SK-N-MC (cell line): ENCODE measurements around the gene PRMT5.

ENCODE experiments used
- DNase-seq: peaks from one replicate; pipeline ENCODE4 v3.0.0-alpha.2; 2011; ENCODE audit warnings: low read depth, low spot score
- H3K27ac ChIP-seq: fragments of 200-600 bp; sonication (generic); 2 replicates; pipeline ENCODE4 v1.5.1; 2016; ENCODE audit warnings: mixed run types
- H3K36me3 ChIP-seq: fragments of 200-600 bp; sonication (generic); 2 replicates; pipeline ENCODE4 v1.6.1; 2017; ENCODE audit warnings: antibody characterized with exemption, low read length, mixed read lengths; ENCODE audit not compliant: insufficient read depth
- H3K4me3 ChIP-seq: fragments of 200-600 bp; sonication (generic); 2 replicates; pipeline ENCODE4 v1.5.1; 2016
- H3K9ac ChIP-seq: fragments of 200-600 bp; sonication (generic); 2 replicates; pipeline ENCODE4 v1.8.0; 2017; ENCODE audit warnings: mixed run types, mixed read lengths; ENCODE audit not compliant: insufficient read length
- H3K9me3 ChIP-seq: fragments of 200-600 bp; sonication (generic); 2 replicates; pipeline ENCODE4 v1.6.1; 2017; ENCODE audit warnings: low read depth, mild to moderate bottlenecking, antibody characterized with exemption, low read length, moderate library complexity, mixed read lengths
- EZH2 ChIP-seq: fragments of 200-600 bp; sonication (generic); IDR thresholded peaks from one replicate; pipeline ENCODE4 v1.6.1; 2017; ENCODE audit warnings: antibody characterized with exemption
- FOXP2 ChIP-seq: optimal IDR thresholded peaks from 2 replicates; pipeline ENCODE3; 2011; ENCODE audit warnings: mild to moderate bottlenecking, moderate library complexity; ENCODE audit not compliant: insufficient read depth; ENCODE audit errors: extremely low read length, control extremely low read depth
- POLR2AphosphoS5 ChIP-seq: IDR thresholded peaks from 2 replicates; pipeline ENCODE4 v1.6.1; 2012; ENCODE audit warnings: mild to moderate bottlenecking, low read depth, low read length, borderline replicate concordance

PRMT5 gene

DNA sequence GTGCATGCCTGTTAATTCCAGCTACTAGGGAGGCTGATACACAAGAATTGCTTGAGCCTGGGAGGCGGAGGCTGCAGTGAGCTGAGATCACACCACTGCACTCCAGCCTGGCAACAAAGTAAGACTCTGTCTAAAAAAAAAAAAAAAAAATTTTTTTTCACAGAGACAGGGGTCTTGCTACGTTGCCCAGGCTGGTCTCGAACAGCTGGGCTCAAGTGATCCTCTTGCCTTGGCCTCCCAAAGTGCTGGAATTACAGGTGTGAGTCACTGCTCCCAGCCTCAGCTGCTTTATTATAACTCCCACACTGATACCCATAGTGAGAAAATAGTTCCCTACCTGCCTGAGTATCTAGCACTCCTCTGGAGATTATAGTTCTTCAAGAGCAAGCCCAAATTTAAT lies 16.5 kb upstream of the PRMT5 start:
- no peak for DNase-seq
- Histone ChIP-seq H3K9ac (no peak overlapping the region), H3K27ac (no peak overlapping the region), H3K36me3 (peaks cover 18% of the 10 kb centered on the region; the same call in 1 of the 2 replicates), H3K4me3 (no peak overlapping the region), H3K9me3 (no peaks in the 10 kb centered on the region)
- TF ChIP-seq EZH2 (no peak), POLR2AphosphoS5 (no peak), FOXP2 (no peak)

DNA sequence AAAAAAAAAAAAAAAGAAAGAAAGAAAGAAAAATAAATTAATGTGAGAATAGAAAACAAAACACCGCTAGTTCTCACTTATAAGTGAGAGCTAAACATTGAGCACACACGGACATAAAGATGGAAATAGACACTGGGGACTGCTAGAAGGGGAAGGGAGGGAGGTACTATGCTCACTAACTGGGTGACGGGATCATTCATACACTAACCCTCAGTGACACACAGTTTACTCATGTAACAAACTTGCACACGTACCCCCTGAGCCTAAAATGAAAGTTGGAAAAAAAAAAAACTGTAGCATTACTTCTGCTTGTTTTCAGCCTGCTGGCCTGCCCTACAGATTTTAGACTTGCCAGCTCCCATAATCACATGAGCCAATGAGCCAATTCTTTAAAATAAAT lies 10.5 kb upstream of the PRMT5 start:
- H3K36me3 ChIP-seq, result no peaks in the 10 kb centered on the region; the same call in 1 of the 2 replicates
- H3K9ac ChIP-seq, result no peak overlapping the region
- H3K9me3 ChIP-seq, result no peaks in the 10 kb centered on the region
- H3K4me3 ChIP-seq, result no peak overlapping the region
- DNase-seq, result no peak
- no peak overlapping the region for H3K27ac ChIP-seq
- TF ChIP-seq FOXP2 (no peak), EZH2 (no peak), POLR2AphosphoS5 (no peak)

DNA sequence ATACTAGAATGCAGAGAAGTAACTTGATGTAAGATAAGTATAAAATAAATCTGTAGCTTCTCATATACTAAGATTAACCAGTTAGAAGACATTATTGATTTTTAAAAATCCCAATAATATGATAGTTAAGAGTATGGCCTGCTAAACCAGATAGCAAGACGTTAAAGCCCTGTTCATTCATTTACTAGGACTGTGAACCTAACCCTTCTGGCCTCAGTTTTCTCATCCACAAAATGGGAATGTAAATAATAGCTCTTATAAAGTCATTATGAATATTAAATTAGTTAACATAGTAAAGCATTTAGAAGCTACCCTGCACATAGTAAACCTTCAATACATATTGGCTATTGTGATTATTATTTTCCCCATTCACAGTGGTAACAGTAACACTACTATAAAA lies 6.0 kb upstream of the PRMT5 start:
- H3K9me3 ChIP-seq, result no peaks in the 10 kb centered on the region
- TF ChIP-seq FOXP2 (no peak), POLR2AphosphoS5 (no peak), EZH2 (no peak)
- no peaks in the 10 kb centered on the region for H3K36me3 ChIP-seq
- no peak overlapping the region for H3K9ac ChIP-seq
- no peak overlapping the region for H3K4me3 ChIP-seq
- H3K27ac ChIP-seq, result no peak overlapping the region
- no peak for DNase-seq

DNA sequence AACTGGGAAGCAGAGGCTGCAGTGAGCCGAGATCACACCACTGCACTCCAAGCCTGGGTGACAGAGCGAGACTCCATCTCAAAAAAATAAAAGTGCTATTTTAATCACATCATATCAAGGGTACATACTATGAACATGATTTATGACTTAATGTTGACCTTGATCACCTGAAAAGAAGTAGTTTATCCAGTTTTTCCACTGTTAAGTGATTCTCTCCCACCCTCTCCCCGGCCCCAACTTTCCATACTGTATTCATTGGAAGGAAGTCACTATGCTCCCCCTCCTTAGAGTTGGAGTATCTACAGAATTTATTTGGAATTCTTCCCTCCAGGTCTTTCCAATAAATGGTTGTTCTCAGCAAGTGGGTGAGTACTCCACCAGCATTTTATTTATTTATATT lies 3.0 kb upstream of the PRMT5 start:
- no peak overlapping the region for H3K9ac ChIP-seq
- no peaks in the 10 kb centered on the region for H3K9me3 ChIP-seq
- no peak overlapping the region for H3K4me3 ChIP-seq
- no peak for TF ChIP-seq EZH2
- TF ChIP-seq FOXP2, result no peak
- TF ChIP-seq POLR2AphosphoS5, result no peak
- peaks cover 4% of the 10 kb centered on the region for H3K36me3 ChIP-seq
- no peak overlapping the region for H3K27ac ChIP-seq
- no peak for DNase-seq

DNA sequence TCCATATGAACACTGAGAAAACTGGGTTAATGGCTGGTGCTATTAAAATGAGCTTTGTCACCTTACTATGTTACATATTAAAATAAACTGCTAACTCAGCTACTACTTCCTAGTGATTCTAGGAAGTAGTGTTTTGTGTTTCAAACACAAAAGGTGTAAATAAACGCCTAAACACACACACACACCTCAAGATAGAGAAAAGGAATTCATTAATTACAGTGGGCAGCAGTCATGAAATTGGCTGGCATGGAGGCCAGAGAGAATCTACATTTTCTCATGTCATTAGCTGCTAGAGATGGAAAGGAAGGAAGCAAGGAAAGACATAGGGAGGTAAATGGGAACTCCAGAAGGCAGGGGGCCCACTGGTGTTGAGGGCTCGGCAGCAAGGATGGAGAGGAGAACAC lies 787 bp upstream of the PRMT5 start:
- peak overlapping the region; percentile 92 for H3K27ac ChIP-seq
- H3K36me3 ChIP-seq, result peaks cover 25% of the 10 kb centered on the region
- peak overlapping the region; percentile 82 for H3K9ac ChIP-seq
- H3K4me3 ChIP-seq, result peak overlapping the region; percentile 98
- H3K9me3 ChIP-seq, result no peaks in the 10 kb centered on the region
- TF ChIP-seq EZH2 (no peak), POLR2AphosphoS5 (no peak)
- DNase-seq, result no peak

DNA sequence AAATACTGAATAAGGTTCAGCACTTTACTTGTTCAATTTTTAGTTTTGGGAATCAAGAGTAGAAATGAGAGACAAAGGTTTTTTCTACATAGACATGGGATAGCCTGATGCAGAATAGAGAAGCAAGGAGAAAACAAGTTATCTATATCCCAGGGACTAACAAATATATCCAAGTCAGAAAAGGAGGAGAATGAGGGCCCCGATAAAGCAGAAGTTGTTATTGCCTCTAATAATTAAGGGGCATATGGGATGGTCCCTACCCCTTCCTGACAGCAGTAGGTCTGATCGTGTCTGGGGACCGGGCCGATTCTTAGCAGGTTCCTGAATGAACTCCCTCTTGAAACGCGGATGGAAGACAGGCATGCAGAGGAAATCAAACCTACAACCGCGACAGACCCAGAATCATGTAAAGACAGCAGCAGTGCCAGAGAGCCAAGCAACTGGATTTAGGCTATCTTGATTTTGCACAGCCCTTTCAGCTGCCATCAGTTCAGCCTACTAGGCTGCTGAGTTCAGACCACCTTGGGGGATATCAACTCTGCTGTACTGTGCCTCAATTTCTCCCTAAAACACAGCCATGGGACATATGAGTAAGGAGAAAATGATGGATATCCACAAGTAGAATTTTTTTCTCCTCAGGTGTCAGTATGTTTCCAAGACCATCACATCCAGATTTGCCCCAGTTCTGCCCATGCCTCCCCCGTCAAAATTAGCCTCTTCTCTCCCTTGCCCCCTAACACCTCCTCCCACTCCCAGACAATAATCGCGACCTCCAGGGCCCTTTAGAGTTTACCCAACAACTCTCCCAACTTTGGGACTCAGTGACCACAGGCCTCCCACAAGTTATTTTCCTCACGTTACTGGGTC lies 706 bp downstream of the PRMT5 start:
- no peak for DNase-seq
- Histone ChIP-seq H3K36me3 (peaks cover 39% of the 10 kb centered on the region), H3K27ac (peak overlapping the region; percentile 85), H3K9ac (peak overlapping the region; percentile 98), H3K4me3 (peak overlapping the region; percentile 98), H3K9me3 (no peaks in the 10 kb centered on the region)
- TF ChIP-seq POLR2AphosphoS5 (no peak), FOXP2 (no peak), EZH2 (no peak)

DNA sequence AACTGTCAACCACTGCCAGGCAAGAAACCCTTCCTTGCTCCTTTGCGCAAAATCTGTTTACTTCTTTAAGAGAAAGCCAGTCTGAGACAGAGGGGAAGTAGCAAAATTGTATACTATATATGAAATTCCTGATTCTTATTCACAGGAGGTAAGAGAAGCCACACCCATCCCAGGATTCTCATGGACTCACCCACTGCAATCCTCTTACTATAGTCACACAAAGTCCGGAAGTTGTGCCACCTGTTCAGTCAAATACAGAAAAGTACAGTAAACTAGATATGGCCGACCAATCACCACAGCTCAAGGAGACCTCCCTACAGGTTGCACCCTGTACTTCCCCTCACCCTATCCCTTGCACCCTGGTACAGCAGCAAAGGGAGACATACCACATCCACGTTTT lies 2.9 kb downstream of the PRMT5 start:
- H3K9ac ChIP-seq, result no peak overlapping the region
- H3K36me3 ChIP-seq, result peaks cover 55% of the 10 kb centered on the region
- no peak overlapping the region for H3K27ac ChIP-seq
- H3K9me3 ChIP-seq, result no peaks in the 10 kb centered on the region
- DNase-seq, result no peak
- TF ChIP-seq FOXP2 (no peak), POLR2AphosphoS5 (peak; percentile 38; the same call in 1 of the 2 replicates)
- H3K4me3 ChIP-seq, result no peak overlapping the region

DNA sequence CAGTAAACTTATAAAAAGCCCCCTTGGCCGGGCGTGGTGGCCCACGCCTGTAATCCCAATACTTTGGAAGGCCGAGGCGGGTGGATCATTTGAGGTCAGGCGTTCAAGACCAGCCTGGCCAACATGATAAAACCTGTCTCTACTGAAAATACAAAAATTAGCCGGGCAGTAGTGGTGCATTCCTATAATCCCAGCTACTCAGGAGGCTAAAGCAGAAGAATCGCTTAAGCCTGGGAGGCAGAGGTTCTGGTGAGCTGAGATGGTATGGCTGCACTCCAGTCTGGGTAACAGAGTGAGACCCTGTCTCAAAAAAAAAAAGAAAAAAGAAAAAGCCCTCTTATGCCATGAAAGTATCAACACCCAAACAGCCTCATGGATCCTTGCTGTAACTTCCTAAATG lies 3.7 kb downstream of the PRMT5 start:
- Histone ChIP-seq H3K9ac (no peak overlapping the region), H3K36me3 (peaks cover 63% of the 10 kb centered on the region), H3K9me3 (no peaks in the 10 kb centered on the region), H3K27ac (no peak overlapping the region), H3K4me3 (no peak overlapping the region)
- TF ChIP-seq EZH2, result no peak
- TF ChIP-seq POLR2AphosphoS5, result no peak
- DNase-seq, result no peak

DNA sequence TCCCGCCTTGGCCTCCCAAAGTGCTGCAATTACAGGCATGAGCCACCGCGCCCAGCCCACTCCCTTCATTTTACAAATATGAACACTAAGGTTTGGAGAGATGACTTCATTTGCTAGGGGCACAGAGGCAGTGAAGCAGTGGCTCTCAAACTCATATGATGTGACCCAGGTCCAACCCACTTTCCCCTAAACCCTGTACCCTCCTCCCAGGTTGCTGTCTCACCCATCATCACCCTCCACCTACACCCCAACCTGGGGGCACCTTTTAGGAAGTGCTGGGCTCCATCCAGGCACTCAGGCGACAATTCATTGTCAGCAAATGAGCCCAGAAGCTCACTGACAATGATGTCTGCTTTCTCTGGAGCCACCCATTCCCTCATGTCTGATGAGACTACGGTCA lies 5.4 kb downstream of the PRMT5 start:
- H3K36me3 ChIP-seq, result peaks cover 73% of the 10 kb centered on the region
- no peak overlapping the region for H3K27ac ChIP-seq
- H3K9me3 ChIP-seq, result no peaks in the 10 kb centered on the region
- H3K4me3 ChIP-seq, result no peak overlapping the region
- H3K9ac ChIP-seq, result no peak overlapping the region
- no peak for DNase-seq
- TF ChIP-seq POLR2AphosphoS5 (no peak), EZH2 (no peak), FOXP2 (no peak)
